HG02973 (cell line): ENCODE data around the gene ACTL7B.
"Not testable (repeated sequence)": the region's sequence is repeated elsewhere in the genome, so short reads cannot be mapped to it uniquely, and the experiment has no call there.

Source experiments
- ATAC-seq: cut with Tn5 transposase; IDR thresholded peaks from one replicate; pipeline ENCODE4 v1.9.1; 2021; ENCODE audit warnings: moderate library complexity; ENCODE audit not compliant: unreplicated experiment

Gene ACTL7B

DNA sequence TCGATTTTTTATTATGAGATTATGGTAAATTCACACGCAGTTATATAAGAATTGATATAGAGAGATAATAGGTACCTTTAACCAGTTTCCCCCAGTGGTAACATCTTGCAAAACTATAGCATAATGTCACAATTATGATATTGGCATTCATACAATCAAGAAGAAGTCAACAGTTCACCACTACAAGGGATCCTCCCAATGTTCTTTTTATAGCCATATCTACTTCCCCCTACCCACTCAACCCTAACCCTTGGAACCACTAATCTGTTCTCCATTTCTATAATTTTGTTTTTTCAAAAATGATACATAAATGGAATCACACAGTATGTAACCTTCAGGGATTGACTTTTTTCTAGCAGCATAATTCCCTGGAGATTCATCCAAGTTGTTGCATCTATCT, 9.8 kb downstream of the ACTL7B start:
- no peak for ATAC-seq

DNA sequence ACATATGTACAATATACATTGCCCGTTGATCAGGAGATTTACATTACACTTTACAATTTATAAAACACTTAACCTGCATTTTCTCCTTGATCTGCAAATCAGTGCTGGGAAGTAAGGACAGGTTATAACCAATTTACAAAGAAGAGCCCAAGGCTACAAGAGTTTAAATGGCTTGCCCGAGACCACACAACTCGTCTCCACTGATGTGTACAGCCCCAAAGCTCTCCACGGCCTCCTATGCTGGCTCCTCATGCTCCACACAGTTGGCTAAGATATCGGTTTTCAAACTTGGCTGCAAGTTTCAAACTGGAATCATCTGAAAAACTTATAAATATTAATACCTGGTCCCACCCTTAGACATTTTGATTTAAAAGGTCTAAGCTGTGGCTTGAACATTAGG, 10.3 kb downstream of the ACTL7B start:
- no peak for ATAC-seq

DNA sequence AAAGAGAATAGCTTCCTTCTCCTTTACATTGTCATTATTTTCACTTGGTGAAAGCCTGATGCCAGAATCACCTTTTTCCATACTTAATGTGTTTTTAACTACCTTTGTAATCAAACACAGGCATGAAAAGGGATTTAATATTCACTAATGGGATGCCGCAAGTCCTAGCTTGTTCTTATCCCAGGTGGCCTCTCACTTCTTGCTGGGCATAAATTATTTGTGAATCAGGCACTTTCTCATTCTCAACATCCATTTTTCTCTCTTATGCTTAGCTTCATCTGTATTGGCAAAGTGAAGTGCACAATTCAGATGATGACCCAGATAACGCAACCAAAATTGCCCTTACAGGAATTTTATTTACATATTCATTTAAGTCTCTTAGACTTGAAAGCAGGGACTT, 10.9 kb downstream of the ACTL7B start:
- no peak for ATAC-seq

DNA sequence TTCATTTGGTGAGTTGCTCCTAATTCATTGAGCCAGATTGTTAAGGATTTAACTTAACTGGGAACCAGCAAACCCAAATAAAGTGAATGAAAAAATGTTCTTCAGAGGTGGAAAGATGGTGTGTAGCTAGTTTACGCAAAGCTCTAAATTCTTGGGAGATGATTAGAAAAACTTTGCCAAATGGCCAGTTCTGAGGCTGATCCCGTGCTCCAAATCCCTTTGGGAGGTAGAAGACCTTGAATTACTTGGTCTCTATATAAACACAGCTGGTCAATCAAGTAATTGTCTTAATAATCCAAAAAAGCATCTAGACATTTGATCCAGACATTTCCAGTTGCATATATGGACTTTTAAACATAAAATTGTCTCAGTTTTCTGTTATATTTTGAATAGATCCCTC, 11.4 kb downstream of the ACTL7B start:
- ATAC-seq, result no peak

DNA sequence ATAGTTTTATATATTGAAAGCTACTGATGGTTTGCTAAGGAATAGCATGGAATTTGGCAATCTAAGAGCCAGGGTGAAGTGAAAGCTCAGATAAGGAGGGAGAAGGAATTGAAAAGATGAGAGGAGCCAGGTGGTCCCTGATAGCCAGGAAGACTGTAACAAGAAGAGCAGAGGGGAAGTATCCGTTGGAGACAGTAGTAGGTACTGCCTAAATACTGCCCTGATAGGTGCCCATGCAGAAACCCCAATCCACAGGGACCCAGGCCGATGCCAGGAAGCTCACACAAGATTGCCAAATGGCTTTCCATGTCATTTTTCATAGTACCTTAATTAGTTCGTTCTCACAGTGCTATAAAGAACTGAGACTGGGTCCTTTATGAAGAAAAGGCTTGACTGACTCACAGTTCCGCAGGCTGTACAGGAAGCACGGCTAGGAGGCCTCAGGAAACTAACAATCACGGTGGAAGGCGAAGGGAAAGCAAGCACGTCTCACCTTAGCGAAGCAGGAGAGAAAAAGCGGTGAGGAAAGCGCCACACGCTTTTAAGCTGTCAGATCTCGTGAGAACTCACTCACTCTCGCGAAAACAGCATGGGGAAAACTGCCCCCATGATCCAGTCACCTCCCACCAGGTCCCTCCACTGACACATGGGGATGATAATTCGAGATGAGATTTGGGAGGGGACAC, 13.0 kb downstream of the ACTL7B start:
- ATAC-seq, result peak; percentile 53

DNA sequence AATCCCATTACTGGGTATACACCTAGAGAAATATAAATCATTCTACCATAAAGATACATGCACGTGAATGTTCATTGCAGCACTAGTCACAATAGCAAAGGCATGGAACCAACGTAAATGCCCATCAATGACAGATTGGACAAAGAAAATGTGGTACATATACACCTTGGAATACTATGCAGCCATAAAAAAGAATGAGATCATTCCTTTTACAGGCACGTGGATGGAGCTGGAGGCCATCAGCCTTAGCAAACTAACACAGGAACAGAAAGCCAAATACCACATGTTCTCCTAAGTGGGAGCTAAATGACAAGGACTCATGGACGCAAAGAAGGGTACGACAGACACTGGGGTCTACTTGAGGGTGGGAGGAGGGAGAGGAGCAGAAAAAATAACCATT, 16.2 kb downstream of the ACTL7B start:
- ATAC-seq, result not testable (repeated sequence)

DNA sequence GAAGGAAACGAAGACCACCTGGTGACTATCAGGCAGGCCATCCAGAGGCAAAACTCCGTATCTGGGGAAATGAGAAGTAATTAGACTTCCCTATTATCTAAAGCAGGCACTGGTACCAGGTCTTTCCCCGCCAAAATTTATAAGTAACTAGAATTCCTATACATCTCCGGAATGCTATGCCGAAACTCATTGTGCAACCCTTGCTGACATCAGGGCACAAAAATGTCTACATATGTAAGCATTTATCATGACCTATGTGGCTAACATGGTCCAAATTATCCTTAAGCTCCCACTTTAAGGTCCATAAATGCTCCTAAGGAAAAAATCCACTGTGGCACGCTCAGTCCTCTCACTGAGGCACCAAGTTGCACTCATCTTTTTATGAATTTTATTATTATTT, 17.8 kb downstream of the ACTL7B start:
- ATAC-seq, result no peak

DNA sequence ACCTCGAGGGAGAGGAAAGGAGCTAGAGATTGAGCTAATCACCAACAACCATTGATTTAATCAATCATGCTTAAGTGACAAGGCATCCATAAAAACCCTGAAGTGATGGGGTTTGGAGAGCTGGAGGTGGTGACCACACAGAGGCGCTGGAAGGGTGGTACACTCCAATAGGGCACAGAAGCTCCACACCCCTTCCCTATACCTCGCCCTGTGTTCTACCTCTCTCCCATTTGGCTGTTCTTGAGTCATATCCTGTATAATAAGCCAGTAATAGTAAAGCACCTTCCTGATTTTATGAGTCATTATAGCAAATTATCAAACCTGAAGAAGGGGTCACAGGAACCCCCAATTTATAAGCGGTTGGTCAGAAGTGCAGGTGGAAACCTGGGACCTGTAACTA, 18.3 kb downstream of the ACTL7B start:
- no peak for ATAC-seq

DNA sequence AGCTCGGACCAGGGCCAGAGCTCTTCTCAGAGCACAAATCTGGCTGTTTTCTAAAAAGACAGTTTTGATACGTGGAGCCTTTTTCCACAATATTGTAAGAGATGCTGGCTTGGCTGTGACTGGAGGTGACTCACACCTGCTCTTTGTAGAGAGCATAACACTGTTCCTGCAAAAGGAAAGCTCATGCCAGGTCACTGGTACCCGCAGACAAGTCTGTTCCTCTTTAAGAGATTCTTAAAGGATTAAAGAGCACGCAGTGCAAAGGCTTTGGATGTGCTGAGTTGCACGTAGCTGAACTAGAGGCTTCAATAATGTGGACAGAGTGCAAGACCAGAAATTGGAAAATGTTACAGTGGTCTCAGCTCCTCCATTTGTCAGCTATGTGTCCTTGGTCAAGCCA, 19.0 kb downstream of the ACTL7B start:
- ATAC-seq, result no peak

DNA sequence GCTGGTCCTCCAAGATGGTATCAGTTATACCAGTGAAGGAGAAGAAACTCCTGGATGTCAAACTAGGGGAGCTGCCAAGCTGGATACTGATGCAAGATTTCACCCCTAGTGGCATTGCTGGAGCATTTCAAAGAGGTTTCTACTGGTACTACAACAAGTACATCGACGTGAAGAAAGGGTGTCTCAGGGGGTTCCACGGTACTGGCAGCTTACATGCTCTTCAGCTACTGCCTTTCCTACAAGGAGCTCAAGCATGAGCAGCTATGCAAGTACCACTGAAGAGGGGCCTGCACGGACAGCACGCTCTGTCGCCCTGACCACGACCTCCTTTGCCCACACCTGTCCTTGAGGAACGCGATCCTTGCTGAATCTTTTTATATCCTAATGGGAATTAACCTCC, 19.5 kb downstream of the ACTL7B start:
- no peak for ATAC-seq

DNA sequence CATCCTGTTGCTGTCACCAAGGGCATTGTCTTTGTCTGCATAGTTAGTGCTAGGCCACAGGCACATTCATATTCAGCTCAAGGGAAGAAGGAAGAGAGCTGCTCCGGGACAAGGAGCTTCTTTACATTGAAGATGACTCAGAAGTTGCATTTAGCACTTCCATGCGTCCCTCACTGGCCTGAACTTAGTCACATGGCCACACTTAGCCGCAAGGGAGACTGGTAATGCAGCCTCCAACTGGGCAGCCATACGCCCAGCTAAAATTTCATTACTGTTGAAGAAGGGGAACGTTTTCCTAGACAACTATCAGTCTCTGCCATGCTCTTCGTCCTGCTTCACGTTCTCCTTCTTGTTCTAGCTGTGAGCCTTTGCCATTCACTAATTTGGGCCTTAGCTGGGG, 20.0 kb downstream of the ACTL7B start:
- no peak for ATAC-seq

DNA sequence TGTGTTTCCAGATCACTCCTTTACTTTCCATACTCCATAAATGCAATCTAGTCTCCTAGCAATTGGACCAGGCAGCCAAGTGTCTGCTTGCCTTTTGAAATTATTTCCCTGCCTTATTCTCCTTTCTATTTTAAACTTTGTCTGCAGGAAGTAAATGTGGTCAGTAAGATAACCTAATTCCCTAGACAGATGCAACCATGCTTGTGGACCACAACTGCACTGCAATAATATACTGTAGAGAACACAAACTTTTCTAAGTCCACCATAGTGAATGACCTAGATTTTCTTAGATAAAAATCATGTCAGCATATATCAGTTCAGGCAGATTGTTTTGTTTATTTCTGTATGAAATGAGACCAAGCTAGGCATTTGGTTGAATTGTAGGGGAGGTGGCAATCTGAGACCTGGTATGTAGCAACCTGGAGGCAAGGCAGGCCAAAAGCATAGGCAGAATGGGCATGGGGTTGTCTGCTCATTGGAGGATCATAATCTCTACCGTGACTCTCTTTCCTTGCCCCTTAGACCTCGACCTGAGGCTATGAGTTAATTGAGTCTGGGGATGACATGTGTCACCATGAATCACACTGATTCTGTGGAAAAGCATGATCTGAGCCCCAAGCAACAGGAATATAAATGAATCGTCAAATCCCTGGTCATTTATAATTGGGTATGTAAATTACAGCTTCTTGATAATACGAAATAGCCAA, 20.7 kb downstream of the ACTL7B start:
- no peak for ATAC-seq

DNA sequence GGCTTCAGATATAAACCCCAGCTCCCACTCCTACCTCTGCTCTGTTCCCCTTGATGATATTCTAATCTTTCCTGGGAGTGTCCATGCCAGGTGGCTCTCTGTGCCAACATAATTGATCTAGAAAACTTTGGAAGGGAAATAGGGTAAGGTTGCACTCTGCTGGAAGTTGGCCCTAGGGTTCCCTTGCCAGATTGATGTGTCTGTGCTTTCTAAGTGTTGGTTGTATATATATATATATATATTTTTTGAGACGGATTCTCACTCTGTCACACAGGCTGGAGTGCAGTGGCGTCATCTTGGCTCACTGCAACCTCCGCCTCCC, 23.6 kb downstream of the ACTL7B start:
- no peak for ATAC-seq

DNA sequence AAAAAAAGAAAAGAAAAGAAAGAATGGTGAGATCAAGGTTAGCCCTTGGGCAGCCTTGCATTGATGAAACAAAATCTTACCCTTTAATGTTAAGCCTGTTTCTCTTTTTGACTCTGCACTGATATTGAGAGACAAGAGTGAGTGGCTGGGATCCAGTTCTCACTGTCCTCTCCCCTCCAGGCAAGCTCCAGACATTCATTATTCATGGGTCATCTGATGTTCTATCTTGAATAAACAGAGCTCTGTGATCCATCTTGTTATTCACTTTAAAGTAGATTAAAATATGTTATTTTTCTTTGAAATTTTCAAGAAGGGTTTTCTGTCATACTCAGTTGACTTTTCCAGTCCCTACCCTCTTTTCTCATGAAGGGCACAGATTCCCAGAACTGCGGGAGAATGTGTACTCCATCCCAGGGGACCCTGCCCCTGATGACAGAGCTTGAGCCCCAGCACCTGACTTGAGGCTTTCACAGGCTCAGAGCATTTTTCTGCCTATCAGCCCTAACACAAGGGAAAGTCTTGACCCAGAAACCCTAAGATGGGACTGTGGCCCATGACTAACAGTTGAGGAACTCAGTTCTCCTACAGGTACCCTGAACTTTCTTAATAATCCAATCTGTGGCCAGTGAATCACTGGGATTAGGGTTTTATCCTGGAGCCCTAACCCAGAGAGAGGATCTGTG, 24.1 kb downstream of the ACTL7B start:
- no peak for ATAC-seq

DNA sequence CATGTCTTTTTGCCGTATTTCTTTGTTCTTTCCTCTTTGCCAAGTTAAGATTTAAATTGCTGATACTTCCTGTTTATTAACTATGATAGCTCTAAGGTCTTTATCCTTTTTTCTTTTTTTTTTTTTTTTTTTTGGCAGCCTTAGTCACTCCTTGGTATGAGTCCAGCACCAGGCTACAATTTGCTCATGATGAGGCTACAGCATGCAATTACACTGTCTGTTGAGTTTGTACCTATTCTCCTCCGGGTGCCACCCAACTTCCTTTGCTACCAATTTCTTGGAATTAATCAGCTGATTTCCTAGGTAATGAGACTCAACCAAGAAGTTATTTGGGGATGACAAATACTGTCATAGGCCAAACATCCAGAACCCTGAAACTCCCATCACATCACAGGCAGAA, 25.5 kb downstream of the ACTL7B start:
- ATAC-seq, result no peak

DNA sequence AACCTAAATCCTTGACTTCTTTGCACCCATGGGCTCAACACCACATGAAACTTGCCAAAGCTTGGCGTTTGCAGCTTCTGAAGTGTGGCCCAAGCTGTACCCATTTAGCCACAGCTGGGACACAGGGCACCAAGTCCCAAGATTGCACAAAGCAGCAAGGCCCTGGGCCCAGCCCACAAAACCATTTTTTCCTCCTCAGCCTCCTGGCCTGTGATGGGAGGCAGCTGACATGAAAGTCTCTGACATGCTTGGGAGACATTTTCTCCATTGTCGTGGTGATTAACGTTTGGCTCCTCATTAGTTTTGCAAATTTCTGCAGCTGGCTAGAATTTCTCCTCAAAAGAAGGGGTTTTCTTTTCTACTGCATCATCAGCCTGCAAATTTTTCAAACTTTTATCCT, 32.0 kb downstream of the ACTL7B start:
- no peak for ATAC-seq

DNA sequence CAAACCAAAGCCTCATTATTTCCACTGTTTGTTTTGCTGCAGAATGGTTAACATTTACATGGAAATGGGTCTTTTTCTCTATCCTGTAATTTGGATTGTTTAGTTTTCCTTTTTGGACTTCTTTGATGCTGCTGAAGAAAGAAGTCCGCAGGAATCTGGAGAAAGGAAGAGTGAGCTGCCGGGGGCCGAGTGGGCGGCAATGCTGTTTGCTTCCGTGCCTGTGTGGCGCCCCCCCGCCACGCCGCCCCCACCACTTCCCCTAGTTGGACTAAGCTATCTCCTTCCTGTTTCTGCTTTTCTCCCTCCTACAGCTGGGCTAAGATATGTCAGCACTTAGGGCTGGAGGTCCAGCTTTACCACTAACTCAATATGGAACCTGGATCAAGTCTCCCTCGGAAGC, 39.7 kb downstream of the ACTL7B start:
- ATAC-seq, result no peak

DNA sequence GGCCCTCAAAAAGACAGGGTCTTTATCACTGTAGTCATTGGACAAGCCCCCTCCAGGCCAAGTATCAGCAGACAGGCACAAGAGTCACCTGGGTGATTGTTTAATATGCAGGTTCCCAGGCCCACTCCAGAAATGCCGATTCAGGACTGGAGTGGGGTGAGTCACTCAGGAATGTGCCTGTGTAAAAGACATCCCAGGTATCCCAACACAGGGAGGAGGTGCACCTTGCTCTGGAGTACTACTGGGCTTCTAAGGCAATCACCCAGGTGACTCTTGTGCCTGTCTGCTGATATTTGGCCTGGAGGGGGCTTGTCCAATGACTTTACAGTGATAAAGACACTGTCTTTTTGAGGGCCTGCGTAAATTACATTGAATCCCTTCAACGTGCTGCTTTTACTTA, 40.6 kb downstream of the ACTL7B start:
- ATAC-seq, result no peak

DNA sequence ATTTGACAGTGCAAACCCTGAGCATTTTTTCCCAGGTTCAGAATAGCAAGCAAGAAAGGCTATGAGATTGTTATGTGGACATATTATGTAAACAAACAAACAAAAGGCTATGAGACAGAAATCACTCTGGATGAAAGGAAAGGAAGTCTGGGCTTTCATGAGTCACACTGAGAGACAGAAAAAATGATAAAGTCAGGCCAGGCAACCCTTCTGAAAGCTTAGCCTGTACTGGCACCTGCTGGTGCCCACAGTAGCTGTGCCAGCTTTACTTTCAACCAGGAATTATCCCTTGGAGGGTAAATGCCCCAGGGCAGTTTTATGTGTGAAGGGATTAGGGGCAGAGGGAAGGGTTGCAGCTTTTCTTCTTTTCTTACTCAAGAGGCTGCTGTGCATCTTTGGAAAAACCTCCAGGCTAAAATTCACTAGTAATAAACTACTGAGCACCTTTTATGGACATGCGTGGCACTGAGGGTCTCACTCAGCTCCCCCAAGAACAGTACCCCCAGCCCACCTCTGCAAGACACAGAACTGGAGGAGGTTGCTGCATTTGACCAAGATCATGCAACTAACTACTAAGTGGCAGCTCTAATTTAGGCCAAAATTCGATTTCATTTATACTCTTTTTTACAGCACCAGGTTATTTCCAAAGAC, 41.7 kb downstream of the ACTL7B start:
- ATAC-seq, result no peak

DNA sequence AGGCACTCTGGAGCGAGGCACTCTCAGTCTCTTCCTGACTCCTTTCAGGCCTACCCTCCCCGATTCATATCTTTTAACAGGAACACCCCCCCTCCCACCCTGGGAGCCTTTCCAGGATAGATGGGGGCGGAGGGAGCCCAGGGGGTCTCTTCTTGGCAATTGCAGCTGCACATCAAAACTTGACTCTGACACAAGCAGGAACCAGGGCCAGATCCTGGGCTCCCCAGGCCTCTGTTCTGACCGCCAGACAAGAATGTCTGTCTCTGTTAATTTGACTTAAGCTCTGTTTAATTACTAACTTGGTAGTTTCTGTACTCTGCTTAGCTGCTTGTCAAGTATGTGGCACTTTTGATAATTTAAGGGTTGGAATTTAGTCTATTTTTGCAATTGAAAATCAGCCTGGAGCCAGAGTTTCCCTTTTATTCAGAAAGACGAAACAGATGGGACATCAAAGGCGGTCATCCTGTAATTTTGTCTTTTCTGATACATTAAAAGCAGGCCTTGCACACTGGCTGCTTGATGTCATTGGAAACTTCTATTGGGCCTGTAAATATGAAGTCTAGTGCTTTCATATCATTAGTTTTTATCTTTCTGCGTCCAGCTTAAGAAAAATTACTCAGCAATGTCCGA, 43.3 kb downstream of the ACTL7B start:
- no peak for ATAC-seq

DNA sequence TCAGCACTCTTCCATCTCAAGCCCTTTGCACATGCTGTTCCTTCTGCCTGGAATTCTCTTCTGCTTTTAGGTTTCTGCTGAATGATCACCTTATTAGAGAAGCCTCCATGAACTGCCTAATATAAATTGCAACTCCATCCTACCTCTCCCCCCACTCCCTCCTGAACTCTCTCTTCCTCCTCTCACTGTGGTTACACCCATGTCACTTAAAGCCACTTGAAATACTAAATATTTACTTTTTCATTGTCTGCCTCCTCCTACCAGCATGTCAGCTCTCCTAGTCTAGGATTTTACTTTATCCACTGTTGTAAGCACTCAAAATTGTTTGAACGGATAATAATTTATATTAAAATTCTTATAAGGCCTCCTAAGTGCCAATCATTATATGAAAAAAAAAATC, 43.8 kb downstream of the ACTL7B start:
- no peak for ATAC-seq

DNA sequence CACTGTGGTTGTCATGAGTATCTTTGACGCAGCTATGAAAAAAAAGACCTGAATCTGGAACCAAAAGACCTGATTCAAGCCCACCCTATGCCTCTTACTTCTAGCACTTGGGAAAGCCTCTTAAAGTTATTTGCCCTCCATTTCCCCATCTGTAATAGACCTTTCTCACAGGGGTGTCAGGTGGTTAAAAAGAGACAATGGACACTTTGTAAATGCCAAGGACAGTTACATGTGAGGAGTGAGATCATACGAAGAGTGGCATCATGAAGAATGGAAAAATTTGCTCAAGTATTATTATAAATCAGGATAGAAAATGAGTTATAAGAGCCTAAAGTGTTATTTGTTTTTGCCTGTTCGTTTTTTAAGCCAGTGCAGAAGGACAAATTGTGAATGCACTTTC, 46.5 kb downstream of the ACTL7B start:
- no peak for ATAC-seq
